Cardiac muscle cell (in vitro differentiated cells and primary cell): ENCODE measurements around the gene RER1. TPM values are rescaled to one million over a fixed set of nuclear protein-coding genes. Genes with fewer than 3 reads are reported as not detected.

Experiments used
- DNase-seq, 2 donors: peaks; one replicate each; pipeline versions ENCODE4 v3.0.0 to v3.0.0-alpha.2; 2010 to 2017; ENCODE audit warnings: low read depth in 1 of 2, low spot score in 1 of 2
- H3K27ac ChIP-seq: fragments of 200-600 bp; sonication (generic); 2 replicates; pipeline ENCODE4 v1.5.1; 2016
- H3K27me3 ChIP-seq: fragments of 200-600 bp; sonication (generic); 2 replicates; pipeline ENCODE4 v1.6.0; 2016; ENCODE audit warnings: control low read depth
- H3K36me3 ChIP-seq: fragments of 200-600 bp; sonication (generic); 2 replicates; pipeline ENCODE4 v1.5.1; 2016; ENCODE audit warnings: control low read depth
- H3K4me1 ChIP-seq: fragments of 200-600 bp; sonication (generic); 2 replicates; pipeline ENCODE4 v1.8.1; 2017; ENCODE audit warnings: low read depth, mild to moderate bottlenecking, mixed run types
- H3K4me3 ChIP-seq: fragments of 200-600 bp; sonication (generic); 2 replicates; pipeline ENCODE4 v1.5.1; 2016; ENCODE audit warnings: mild to moderate bottlenecking
- H3K9me3 ChIP-seq: fragments of 200-600 bp; sonication (generic); 2 replicates; pipeline ENCODE4 v1.5.1; 2017; ENCODE audit warnings: low read depth, mild to moderate bottlenecking, control low read depth
- CTCF ChIP-seq: IDR thresholded peaks from 2 replicates; pipeline ENCODE4 v1.5.1; 2012; ENCODE audit warnings: low read depth, mild to moderate bottlenecking, low read length
- polyA plus RNA-seq: library from polyadenylated mRNA; unstranded; fragments of >200 nt; fragmentation: Nextera tagmentation; extraction: Ambion mirVana; gene quantifications from 2 replicates; pipeline ENCODE4 v1.2.1, GENCODE V29; 2016
- total RNA-seq: library from RNA; depleted of rRNA; stranded (reverse); fragments of >200 nt; gene quantifications from 2 replicates; pipeline ENCODE4 v1.2.3, GENCODE V29; 2016

RER1 gene
- total and polyA plus RNA-seq, 2 experiments from 2014 or later: 46.5 to 112 TPM

DNA sequence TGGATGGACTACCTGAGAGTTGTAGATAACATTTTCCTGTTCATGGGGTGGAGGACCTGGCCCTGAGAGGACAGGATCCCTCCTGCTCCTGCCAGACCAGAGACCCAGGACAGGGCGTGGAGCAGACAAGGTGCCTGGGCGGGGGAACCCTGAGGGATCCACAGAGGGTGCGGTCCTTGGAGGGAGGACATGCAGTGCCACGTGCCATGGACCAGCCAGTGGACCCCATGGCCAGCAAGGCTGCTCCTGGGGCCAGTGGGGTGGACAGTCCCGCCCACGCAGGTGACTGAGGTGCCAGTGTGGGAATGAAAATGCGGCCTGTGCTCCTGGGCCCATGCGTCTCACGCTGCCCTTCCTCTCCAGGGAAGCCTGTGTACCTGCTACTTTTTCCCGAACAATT, 3.6 kb downstream of the RER1 start:
- Histone ChIP-seq H3K4me1 (peaks cover 5% of the 10 kb centered on the region), H3K27me3 (no peaks in the 10 kb centered on the region), H3K9me3 (no peaks in the 10 kb centered on the region), H3K27ac (no peak overlapping the region), H3K4me3 (no peak overlapping the region), H3K36me3 (peaks cover 37% of the 10 kb centered on the region)
- no peak for DNase-seq
- TF ChIP-seq CTCF: no peak

DNA sequence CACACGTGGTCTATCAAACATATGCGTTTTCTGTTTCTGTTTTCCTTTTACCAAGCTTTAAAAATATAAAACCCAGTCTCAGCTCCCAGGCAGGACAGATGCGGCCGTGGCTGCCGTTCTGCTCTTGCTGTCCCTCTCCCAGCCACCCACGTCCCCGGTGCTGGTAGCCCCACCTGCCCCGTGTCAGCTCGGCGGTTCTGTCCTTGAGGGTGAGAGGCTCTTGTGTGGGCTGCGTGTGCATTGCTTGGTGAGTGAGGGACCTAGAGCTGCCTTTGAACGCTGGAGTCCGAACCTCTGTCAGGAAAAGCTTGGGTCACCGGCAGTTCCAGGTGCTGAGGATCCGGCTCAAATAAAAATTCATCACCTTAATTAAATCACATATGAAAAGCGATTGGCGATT, 4.4 kb downstream of the RER1 start:
- H3K36me3 ChIP-seq: peaks cover 37% of the 10 kb centered on the region
- H3K4me3 ChIP-seq: no peak overlapping the region
- no peak overlapping the region for H3K27ac ChIP-seq
- DNase-seq: no peak
- peaks cover 5% of the 10 kb centered on the region for H3K4me1 ChIP-seq
- TF ChIP-seq CTCF: no peak
- H3K9me3 ChIP-seq: no peaks in the 10 kb centered on the region
- H3K27me3 ChIP-seq: no peaks in the 10 kb centered on the region

DNA sequence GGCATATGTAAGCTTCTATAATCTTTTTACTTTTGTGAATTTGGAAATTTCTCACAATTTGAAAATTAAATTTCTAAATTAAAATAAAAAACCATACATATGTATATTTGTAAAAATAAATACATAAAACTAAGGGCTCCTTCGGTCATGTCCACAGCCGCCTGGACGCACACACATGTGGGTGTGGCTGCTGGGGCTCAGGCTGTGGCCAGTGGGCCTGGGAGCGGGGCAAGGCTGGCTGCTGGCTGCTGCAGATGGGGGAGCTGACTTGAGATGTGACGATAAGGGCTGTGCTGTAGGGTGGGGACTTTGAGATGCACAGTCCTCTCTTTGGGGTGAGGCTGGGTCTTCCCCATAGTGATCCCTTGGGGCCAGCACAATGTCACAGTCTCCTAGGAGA, 4.8 kb downstream of the RER1 start:
- no peak for TF ChIP-seq CTCF
- Histone ChIP-seq H3K27ac (no peak overlapping the region), H3K27me3 (no peaks in the 10 kb centered on the region), H3K36me3 (peaks cover 37% of the 10 kb centered on the region), H3K4me3 (no peak overlapping the region), H3K9me3 (no peaks in the 10 kb centered on the region), H3K4me1 (peaks cover 5% of the 10 kb centered on the region)
- no peak for DNase-seq

GRCh38 chr1:2397007-2397679, 5.5 kb downstream of the RER1 start:
- no peaks in the 10 kb centered on the region for H3K27me3 ChIP-seq
- H3K36me3 ChIP-seq: peaks cover 37% of the 10 kb centered on the region
- no peak for TF ChIP-seq CTCF

DNA sequence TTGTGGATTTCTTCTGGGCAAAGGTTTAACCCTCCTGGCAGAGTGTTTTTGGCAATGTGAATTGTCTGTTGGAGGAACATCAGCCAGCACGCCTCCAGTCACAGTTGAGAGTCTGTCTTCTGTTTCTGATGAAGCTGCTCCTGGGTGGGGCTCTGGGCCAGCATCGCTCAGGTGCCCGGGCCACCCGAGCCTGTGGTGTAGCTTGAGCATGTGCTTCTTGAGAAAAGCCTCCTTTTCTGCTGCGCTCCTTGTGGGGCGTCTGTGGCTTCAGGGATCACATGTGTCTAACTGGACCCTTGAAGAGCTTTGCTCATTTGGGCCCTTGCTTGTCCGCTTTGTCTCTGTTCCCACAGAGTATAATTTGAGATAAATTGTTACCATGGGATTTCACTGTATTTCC, 7.2 kb downstream of the RER1 start:
- Histone ChIP-seq H3K4me1 (no peaks in the 10 kb centered on the region), H3K36me3 (peaks cover 41% of the 10 kb centered on the region), H3K27ac (no peak overlapping the region)

More at GRCh38 chr1:2397007-2397679, 5.5 kb downstream of the RER1 start:
- no peak overlapping the region for H3K27ac ChIP-seq
- H3K4me3 ChIP-seq: no peak overlapping the region
- H3K9me3 ChIP-seq: no peaks in the 10 kb centered on the region
- no peak for DNase-seq
- peaks cover 5% of the 10 kb centered on the region for H3K4me1 ChIP-seq

More for the DNA sequence above, 7.2 kb downstream of the RER1 start:
- H3K27me3 ChIP-seq: no peaks in the 10 kb centered on the region
- DNase-seq: no peak
- no peaks in the 10 kb centered on the region for H3K9me3 ChIP-seq
- no peak overlapping the region for H3K4me3 ChIP-seq
- no peak for TF ChIP-seq CTCF
